ENCODE results near the gene RAB8A. TPM values are rescaled to one million over a fixed set of nuclear protein-coding genes. Genes with fewer than 3 reads are reported as not detected.
"Not testable (repeated sequence)": the region's sequence is repeated elsewhere in the genome, so short reads cannot be mapped to it uniquely, and the experiment has no call there.

The RAB8A gene
- polyA plus RNA-seq, 1 donor from 2014 or later: 132 TPM

- H3K4me3 Mint-ChIP-seq: peak overlapping the region; percentile 80 to 92 (median 85)
- H3K36me3 Mint-ChIP-seq: no peaks in the 10 kb centered on the region
- H3K9me3 Mint-ChIP-seq: no peaks in the 10 kb centered on the region
- peaks cover 28 to 43% (median 38%) of the 10 kb centered on the region in 3 donors for H3K4me1 Mint-ChIP-seq
- no peaks in the 10 kb centered on the region for H3K27me3 Mint-ChIP-seq
- H3K27ac Mint-ChIP-seq: peak overlapping the region; percentile 89 to 96 (median 93)
Measured at GRCh38 chr19:16075430-16076153, 36.1 kb upstream of the RAB8A start.

DNA sequence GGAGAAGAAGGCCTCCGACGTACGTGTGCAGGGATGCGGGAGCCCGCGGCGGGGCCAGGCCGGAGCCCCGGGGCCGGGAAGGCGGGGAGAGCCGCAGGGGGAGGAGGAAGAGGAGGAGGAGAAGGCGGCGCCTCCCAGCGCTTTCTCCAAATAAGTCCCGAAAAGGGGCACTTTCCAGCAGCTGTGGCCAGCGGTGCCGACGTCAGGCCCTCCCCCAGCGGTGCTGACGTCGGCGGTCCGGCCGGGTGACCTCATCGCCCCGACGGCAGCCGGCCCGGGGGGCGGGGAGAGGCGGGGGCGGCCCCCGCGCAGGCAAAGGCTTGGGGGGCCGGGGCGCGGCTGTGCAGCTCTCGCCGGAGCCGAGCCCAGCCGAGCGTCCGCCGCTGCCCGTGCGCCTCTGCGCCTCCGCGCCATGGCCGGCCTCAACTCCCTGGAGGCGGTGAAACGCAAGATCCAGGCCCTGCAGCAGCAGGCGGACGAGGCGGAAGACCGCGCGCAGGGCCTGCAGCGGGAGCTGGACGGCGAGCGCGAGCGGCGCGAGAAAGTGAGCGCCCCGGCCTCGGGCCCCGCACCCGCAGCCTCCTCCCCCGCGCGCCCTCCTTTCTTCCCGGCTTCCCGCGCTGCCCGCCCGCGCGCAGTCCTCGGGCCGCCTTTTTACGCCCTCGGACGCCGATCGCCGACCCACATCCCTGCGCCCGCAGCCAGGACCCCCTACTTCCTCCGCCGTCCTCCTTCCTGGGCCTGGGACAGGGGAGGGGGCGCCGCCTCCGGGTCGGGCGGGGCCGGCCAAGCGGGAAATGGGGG lies 35.3 kb upstream of the RAB8A start, which contains the start of gene TPM4:
TPM4 (plus strand) TSS at position 342 of the 804 bp plus-strand sequence; CDS start at position 413, 71 bp downstream.
- H3K27ac Mint-ChIP-seq: peak within 1 kb of the TSS; percentile 96 to 99 (median 98)
- H3K4me3 Mint-ChIP-seq: peak within 1 kb of the TSS; percentile 87 to 96 (median 89)
- no peaks in the 10 kb centered on the region for H3K27me3 Mint-ChIP-seq
- H3K4me1 Mint-ChIP-seq: peaks cover 29 to 45% (median 39%) of the 10 kb centered on the region in 3 donors
- H3K9me3 Mint-ChIP-seq: no peaks in the 10 kb centered on the region
- H3K36me3 Mint-ChIP-seq: no peaks in the 10 kb centered on the region

DNA sequence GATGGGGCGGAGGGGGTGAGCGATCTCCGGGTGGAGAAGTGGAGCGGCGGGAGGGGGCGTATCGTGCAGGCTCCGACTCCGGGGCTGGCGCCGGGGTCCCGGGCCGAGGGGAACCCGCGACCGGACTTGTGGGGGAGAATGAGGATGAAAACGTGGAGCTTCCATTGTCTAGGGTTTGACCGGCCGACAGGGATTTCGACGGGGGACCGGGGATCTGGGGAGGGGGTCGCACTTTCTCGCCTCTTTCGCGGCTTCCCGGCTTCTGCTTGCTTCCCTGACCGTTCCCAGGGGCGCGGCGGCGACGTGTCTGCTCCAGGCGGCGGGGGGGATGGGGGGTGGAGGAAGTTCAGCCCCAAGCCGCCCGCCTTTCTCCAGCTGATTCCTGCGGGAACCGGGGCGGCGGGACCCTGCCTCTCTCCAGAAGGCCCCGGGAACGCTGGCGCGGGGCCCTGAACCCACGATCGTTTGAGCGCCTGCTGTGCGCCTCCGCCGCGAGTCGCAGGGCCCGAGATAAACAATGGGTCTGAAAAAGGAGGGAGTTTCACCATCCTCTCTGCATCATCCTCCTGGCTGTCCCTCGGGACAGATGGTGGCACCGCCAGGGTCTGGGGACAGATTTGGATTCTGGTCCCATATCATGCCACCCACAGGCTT lies 34.6 kb upstream of the RAB8A start:
- H3K27me3 Mint-ChIP-seq: no peaks in the 10 kb centered on the region
- peak overlapping the region; percentile 84 to 99 (median 98) for H3K27ac Mint-ChIP-seq
- peaks cover 30 to 49% (median 39%) of the 10 kb centered on the region in 3 donors for H3K4me1 Mint-ChIP-seq
- no peaks in the 10 kb centered on the region for H3K9me3 Mint-ChIP-seq
- H3K4me3 Mint-ChIP-seq: peak overlapping the region; percentile 87 to 96 (median 89)
- H3K36me3 Mint-ChIP-seq: peaks cover 2% of the 10 kb centered on the region

DNA sequence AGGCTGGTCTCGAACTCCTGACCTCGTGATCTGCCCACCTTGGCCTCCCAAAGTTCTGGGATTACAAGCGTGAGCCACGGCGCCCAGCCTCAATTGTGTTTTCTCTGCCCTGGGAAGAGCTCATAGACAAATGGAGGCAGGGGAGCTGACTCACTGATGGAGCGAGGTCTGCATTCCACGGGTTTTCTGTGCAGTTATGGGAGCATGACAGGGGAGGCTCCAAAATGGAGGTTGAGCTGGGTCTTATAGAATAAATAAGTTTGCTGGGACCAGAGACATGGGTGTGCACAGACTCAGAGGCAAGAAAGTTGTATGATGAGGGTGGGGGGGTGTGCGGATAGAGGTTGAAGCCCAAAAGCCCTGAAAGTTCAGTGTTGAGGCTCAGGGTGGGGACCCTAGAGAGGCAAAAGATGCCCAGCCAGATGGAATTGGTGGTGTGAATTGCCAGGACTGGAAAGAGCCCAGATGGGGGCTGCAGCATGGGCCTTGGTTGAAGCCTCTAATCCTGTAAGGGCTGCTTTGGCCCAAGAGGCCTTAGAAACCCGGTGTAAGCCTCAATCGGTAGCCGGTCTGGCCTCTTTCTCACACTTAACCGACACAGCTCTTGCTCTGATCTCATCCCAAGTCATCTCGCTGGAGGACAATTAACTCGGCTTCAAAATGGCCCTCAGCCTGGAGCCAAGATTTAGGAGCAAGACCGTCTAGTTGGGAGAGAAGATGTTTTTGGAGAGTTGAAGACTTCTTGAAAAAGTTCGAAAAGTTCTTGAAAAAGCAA lies 33.5 kb upstream of the RAB8A start:
- Mint-ChIP-seq H3K4me3 (peak overlapping the region; percentile 87 to 96 (median 89)), H3K27me3 (no peaks in the 10 kb centered on the region), H3K4me1 (peaks cover 35 to 52% (median 39%) of the 10 kb centered on the region in 3 donors), H3K27ac (peak overlapping the region; percentile 84 to 99 (median 98)), H3K9me3 (no peaks in the 10 kb centered on the region), H3K36me3 (peaks cover 3% of the 10 kb centered on the region)

GRCh38 chr19:16078759-16079707 lies 32.7 kb upstream of the RAB8A start:
- peak overlapping the region; percentile 87 to 96 (median 89) for H3K4me3 Mint-ChIP-seq
- H3K36me3 Mint-ChIP-seq: peaks cover 3% of the 10 kb centered on the region
- H3K27ac Mint-ChIP-seq: peak overlapping the region; percentile 84 to 99 (median 98)
- H3K9me3 Mint-ChIP-seq: no peaks in the 10 kb centered on the region
- H3K27me3 Mint-ChIP-seq: no peaks in the 10 kb centered on the region
- H3K4me1 Mint-ChIP-seq: peaks cover 35 to 54% (median 36%) of the 10 kb centered on the region in 3 donors

DNA sequence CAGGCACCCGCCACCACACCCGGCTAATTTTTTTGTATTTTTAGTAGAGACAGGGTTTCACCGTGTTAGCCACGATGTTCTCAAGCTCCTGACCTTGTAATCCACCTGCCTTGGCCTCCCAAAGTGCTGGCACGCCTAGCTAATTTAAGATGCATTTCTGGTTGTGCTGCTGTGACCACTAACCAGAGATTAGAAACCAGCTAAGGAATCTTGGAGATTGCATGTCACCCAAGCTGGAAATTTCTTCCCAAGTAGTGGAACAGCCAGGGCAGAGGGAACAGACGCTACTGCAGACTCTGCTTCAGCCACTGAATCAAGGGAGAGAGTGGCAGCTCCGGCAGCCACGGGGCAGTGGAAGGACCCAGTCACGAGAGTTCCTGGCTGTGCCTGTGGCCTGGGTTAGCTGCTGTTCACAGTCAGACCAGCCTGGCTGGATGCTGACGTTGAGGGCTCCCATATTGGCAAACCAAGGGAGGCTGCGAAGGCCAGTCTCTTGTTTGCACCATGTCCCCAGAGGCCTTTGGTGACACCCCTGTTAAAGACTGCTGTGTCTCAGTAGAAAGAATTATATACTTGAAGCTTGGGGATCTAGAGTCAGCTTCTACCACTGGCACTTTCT lies 27.5 kb upstream of the RAB8A start:
- Mint-ChIP-seq H3K9me3 (no peaks in the 10 kb centered on the region), H3K4me1 (peaks cover 30 to 44% (median 35%) of the 10 kb centered on the region in 3 donors), H3K27me3 (no peaks in the 10 kb centered on the region), H3K27ac (peak overlapping the region in 1 of 3 donors; percentile 34), H3K36me3 (peaks cover 9% of the 10 kb centered on the region), H3K4me3 (peak overlapping the region in 2 of 4 donors; percentile 12 to 60)

GRCh38 chr19:16085115-16085514 lies 26.6 kb upstream of the RAB8A start:
- peaks cover 9% of the 10 kb centered on the region for H3K36me3 Mint-ChIP-seq

GRCh38 chr19:16087404-16087803 lies 24.3 kb upstream of the RAB8A start:
- not testable (repeated sequence) for H3K27ac Mint-ChIP-seq, H3K36me3 Mint-ChIP-seq, H3K4me3 Mint-ChIP-seq, H3K9me3 Mint-ChIP-seq, H3K27me3 Mint-ChIP-seq
- peaks cover 15 to 23% (median 17%) of the 10 kb centered on the region in 3 donors for H3K4me1 Mint-ChIP-seq

More at GRCh38 chr19:16085115-16085514, 26.6 kb upstream of the RAB8A start:
- peak overlapping the region in 2 of 4 donors; percentile 12 to 15 for H3K4me3 Mint-ChIP-seq
- peak overlapping the region in 2 of 3 donors; percentile 39 to 85 for H3K27ac Mint-ChIP-seq
- no peaks in the 10 kb centered on the region for H3K27me3 Mint-ChIP-seq
- H3K4me1 Mint-ChIP-seq: peaks cover 23 to 37% (median 28%) of the 10 kb centered on the region in 3 donors
- H3K9me3 Mint-ChIP-seq: no peaks in the 10 kb centered on the region

GRCh38 chr19:16087940-16088339 lies 23.7 kb upstream of the RAB8A start:
- Mint-ChIP-seq H3K4me3 (peak overlapping the region in 1 of 4 donors; percentile 78), H3K27ac (no peak overlapping the region), H3K27me3 (no peaks in the 10 kb centered on the region), H3K4me1 (peaks cover 13 to 20% (median 17%) of the 10 kb centered on the region in 3 donors), H3K9me3 (no peaks in the 10 kb centered on the region), H3K36me3 (peaks cover 6% of the 10 kb centered on the region)

DNA sequence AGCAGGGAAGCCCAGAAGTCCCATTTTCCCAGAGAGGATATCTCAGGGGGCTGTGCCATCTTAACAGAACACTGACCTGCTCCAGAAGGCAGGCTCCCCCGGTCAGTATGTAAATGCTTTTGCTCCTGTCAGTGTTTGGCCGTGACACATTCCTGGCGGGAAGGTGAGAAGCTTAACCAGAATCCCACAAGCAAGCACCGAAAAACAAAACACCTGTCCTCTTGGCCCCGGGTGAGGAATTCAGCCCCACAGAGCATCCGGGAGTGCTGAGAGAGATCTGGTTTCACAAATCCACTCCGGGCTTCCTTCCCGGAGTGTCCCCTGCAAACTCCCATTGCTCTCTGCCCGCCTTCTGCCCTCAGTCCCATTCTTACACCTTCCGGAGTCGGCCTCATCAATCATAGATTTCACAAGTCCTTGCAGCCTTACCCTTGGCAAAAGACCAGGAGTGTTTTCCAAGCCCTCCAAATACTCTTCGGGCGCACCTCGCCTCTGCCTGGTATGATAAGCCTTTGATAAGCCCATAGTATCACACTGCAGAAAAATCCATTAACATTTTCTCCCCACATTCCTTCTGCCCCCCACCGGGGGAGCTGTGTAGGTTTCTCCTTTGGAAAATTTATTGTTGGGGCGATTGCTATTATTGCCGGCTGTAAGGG lies 23.2 kb upstream of the RAB8A start:
- H3K9me3 Mint-ChIP-seq: no peaks in the 10 kb centered on the region
- peaks cover 7% of the 10 kb centered on the region for H3K36me3 Mint-ChIP-seq
- H3K4me1 Mint-ChIP-seq: peaks cover 13 to 17% (median 14%) of the 10 kb centered on the region in 3 donors
- no peaks in the 10 kb centered on the region for H3K27me3 Mint-ChIP-seq
- peak overlapping the region in 2 of 3 donors; percentile 76 to 86 for H3K27ac Mint-ChIP-seq
- peak overlapping the region in 1 of 4 donors; percentile 23 for H3K4me3 Mint-ChIP-seq

DNA sequence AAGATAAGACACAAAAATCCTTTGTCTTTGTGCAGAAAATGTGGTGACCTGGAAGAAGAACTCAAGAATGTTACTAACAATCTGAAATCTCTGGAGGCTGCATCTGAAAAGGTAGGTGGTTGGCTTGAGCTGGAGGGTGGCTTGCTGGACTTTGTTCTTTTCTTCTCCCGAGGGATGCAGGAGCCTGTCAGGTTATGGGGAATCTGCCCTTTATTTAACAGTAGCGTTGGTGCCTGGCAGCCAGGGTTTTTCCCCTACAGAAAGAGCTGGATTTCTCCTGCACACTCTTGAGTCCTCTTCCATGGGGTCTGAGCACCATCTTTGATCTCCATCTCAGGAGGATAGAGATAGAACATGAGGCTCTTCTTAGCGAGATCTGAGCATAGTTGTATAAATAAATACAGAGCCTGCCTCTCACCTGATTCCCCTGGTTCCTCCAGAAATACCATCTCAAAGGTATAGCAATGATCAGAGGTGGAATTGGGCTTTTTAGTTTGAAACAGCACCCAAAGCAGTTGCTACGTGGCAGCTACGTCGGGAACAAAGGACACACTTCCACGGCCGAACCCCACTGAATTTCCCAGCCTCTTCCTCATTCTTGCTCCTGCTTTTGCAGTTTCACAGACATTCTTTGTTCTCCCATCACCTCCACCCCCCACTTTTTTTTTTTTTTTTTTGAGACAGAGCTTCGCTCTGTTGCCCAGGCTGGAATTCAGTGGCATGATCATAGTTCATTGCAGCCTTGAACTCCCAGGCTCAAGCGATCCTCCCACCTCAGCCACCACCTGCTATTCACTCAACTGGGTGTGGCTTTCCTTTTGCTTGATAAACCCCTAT lies 22.5 kb upstream of the RAB8A start:
- Mint-ChIP-seq H3K9me3 (no peaks in the 10 kb centered on the region), H3K27ac (peak overlapping the region in 1 of 3 donors; percentile 86), H3K27me3 (no peaks in the 10 kb centered on the region), H3K4me1 (peaks cover 13 to 17% (median 14%) of the 10 kb centered on the region in 3 donors), H3K36me3 (peaks cover 9% of the 10 kb centered on the region), H3K4me3 (no peak overlapping the region)

Measured in IgD-negative memory B cell (primary cell).